ENCODE results near the gene MB.

GRCh38 chr22:35629406-35630216 is 12.5 kb upstream of the MB start:
- TF ChIP-seq POLR2A (IDR thresholded peaks at IDR 0.05) (no peak), CTCF (IDR thresholded peaks at IDR 0.05) (no peak), POLR2AphosphoS5 (IDR thresholded peaks at IDR 0.05) (peak in 1 of 3 donors; percentile 43)
